Measurements from ENCODE around the gene IGSF22. TPM values are rescaled to one million over a fixed set of nuclear protein-coding genes. Genes with fewer than 3 reads are reported as not detected.

IGSF22 gene
- total and polyA plus RNA-seq, 9 of the 15 experiments (the other 6 are each of a cell fraction or from before 2014, with no cell fraction given), result not detected

- H3K9me3 ChIP-seq (replicated peaks; ENCODE audit: control insufficient read depth, insufficient read depth, low read depth, low read length), result no peaks in the 10 kb centered on the region
- no peaks in the 10 kb centered on the region for H3K9me1 ChIP-seq (ENCODE audit: control insufficient read depth, insufficient read depth, low read length)
- no peak overlapping the region for H3K27ac ChIP-seq (ENCODE audit: extremely low read depth, low read depth, low read length)
- H3K27me3 ChIP-seq (ENCODE audit: control insufficient read depth in 2 of 2, insufficient read depth in 2 of 2, low read length in 2 of 2), result peaks cover 2 to 34% of the 10 kb centered on the region in 2 experiments; a peak in 4 of 5 replicates
- 0 out of 4 replicates have a peak overlapping the region, but pooled peaks of 1 of the 2 experiments have one; percentile 1 for H3K9ac ChIP-seq (ENCODE audit: insufficient read depth in 1 of 2, low read depth in 2 of 2, low read length in 2 of 2)
- WGBS (ENCODE audit: insufficient coverage, low coverage, missing lambda C conversion rate), result 2% methylated on average over 6 of the region's 6 CpGs
- ChIA-PET POLR2A (no interaction called here), CTCF (ENCODE audit: low intra/inter-chr PET ratio) (interaction anchor here (2.9 kb wide), 1 partner anchor 225 kb away, joined by 12 read pairs; no protein-coding TSS in a partner anchor)
- TF ChIP-seq CEBPB (tag; IDR thresholded peaks at IDR 0.05) (peak; percentile 77), ZBTB2 (IDR thresholded peaks at IDR 0.05) (no peak), CEBPG (CRISPR knock-in tag; IDR thresholded peaks at IDR 0.05) (peak; percentile 42; the same call in 1 of the 2 replicates), CEBPG (tag; conservative IDR thresholded peaks at IDR 0.05 in 1 of 2, IDR thresholded peaks at IDR 0.05 in 1 of 2) (no peak; a peak in 1 of 4 replicates), FOXA3 (CRISPR knock-in tag; conservative IDR thresholded peaks at IDR 0.05 in 1 of 2, IDR thresholded peaks at IDR 0.05 in 1 of 2) (0 out of 4 replicates have a peak, but pooled peaks of 1 of the 2 experiments have one; percentile 19)
- ATAC-seq (no peak), DNase-seq (ENCODE audit: extremely low read depth in 1 of 4, low spot score in 3 of 4) (no peak), FAIRE-seq (no peak)
- H4K20me1 ChIP-seq (replicated peaks; ENCODE audit: control insufficient read depth, insufficient read depth, low read length), result 0 out of 2 replicates have a peak, but pooled peaks cover under 1% of the 10 kb centered on the region
- 0 out of 2 replicates have a peak overlapping the region, but pooled peaks have one; percentile 8 for H2AFZ ChIP-seq (ENCODE audit: low read depth, low read length)
- no peak overlapping the region for H3K4me2 ChIP-seq (ENCODE audit: insufficient read depth, low read length)
- no peaks in the 10 kb centered on the region for H3K36me3 ChIP-seq (ENCODE audit: control insufficient read depth, insufficient read depth, low read length)
- in situ Hi-C loops (cut with MboI) (no loop called here), intact Hi-C loops (cut with micrococcal nuclease) (loop anchor here (2.0 to 10.0 kb wide), 3 partner anchors 33 to 311 kb away; partner anchors contain the start of gene LDHAL6A)
- H3K4me3 ChIP-seq, result no peak overlapping the region
- BruUV-seq (replicated peaks), result no TSS peak
- no peaks in the 10 kb centered on the region for H3K4me1 ChIP-seq (replicated peaks in 1 of 2; ENCODE audit: control insufficient read depth in 2 of 2, insufficient read depth in 2 of 2, low read length in 2 of 2)
- no peaks in the 10 kb centered on the region for H3K79me2 ChIP-seq (ENCODE audit: control insufficient read depth, insufficient read depth, low read length)
These were observed 39.6 kb upstream of the IGSF22 start for GRCh38 chr11:18765554-18765953.

All from K562 (cell line).